GM18951 (cell line): ENCODE measurements around the gene TM9SF4.
A peak's percentile ranks its signal among the peaks of the same experiment; 100 is the strongest.

Experiments used
- POLR2A ChIP-seq: IDR thresholded peaks from 4 replicates; pipeline ENCODE4 v1.6.1; 2011; ENCODE audit warnings: mild to moderate bottlenecking; ENCODE audit not compliant: insufficient read length, insufficient read depth; ENCODE audit errors: extremely low read depth
- in situ Hi-C: fragments of 300-500 bp; cut with MboI; formaldehyde crosslinking; loops from one replicate; pipeline ENCODE4 v1.12.0; 2022; ENCODE audit warnings: low sequenced_read_pairs, mixed read lengths, inconsistent platforms; ENCODE audit not compliant: unreplicated experiment

TM9SF4 gene

DNA sequence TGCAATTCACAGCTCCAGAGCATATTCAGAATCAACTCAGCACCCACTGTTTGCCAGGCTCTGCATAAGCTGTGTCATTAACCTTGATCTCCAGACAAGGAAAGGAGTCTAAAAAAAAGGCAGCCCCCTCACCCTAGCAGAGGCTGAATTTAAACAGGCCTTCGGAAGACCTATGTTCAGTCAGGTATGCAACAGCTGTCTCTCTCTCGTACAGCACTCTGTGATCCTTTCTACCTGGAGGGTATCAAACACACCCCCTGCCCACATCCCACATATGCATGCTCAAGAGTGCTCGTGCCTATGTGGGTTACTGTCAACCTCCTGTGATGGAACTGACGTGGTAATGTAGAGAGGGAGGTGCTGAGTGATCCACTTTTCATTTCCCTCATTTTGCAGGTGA is 89.5 kb downstream of the TM9SF4 start:
- TF ChIP-seq POLR2A: no peak
- in situ Hi-C loops: no loop called here

- no peak for TF ChIP-seq POLR2A
- in situ Hi-C loops: no loop called here
These were observed 91.9 kb downstream of the TM9SF4 start for GRCh38 chr20:32201296-32201976.

GRCh38 chr20:32201977-32202363 is 92.5 kb downstream of the TM9SF4 start:
- no peak for TF ChIP-seq POLR2A
- in situ Hi-C loops: no loop called here

GRCh38 chr20:32203356-32204204 is 94.1 kb downstream of the TM9SF4 start:
- in situ Hi-C loops: no loop called here
- no peak for TF ChIP-seq POLR2A

DNA sequence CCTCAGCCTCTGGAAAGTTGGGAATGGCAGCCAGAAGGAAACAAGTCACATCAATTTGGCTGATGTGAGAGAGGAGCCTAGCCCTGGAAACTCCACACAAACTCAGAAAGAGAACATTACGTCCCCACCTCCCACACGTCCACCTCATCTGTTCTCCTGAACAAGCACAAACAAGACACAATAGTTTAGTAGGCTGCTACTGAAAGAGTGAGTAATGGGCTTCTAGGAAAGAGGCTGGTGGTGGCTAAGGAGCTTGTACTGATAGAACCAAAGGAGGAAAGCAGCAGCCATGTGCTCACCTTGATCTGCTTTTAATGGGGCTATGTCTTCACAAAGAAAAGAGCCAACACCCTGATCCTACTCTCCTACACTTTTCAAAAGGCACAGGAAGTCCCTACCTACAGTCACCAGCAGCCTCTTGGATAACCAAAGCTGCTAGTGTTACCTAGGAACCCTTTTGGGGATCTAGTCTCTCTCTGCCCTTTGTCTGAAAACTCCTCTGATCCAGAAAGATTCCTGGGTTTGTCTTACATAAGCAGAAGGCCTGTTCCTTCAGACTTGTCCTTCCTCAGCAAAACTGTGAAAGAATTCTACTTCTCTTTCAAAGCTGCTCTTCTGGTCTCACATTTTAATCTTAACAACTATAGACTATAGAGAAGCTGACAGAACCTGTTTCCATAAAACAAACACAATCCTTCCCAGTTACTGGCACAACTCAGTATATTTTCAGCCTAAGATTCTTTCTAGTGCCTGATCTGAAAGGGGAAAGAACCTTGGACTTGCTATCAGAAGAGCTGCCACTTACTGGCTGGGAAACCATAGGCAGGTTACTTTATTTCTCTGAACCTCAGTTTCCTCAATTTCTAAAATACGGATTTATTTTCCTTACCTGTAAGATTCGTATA is 94.9 kb downstream of the TM9SF4 start:
- in situ Hi-C loops: no loop called here
- TF ChIP-seq POLR2A: no peak

DNA sequence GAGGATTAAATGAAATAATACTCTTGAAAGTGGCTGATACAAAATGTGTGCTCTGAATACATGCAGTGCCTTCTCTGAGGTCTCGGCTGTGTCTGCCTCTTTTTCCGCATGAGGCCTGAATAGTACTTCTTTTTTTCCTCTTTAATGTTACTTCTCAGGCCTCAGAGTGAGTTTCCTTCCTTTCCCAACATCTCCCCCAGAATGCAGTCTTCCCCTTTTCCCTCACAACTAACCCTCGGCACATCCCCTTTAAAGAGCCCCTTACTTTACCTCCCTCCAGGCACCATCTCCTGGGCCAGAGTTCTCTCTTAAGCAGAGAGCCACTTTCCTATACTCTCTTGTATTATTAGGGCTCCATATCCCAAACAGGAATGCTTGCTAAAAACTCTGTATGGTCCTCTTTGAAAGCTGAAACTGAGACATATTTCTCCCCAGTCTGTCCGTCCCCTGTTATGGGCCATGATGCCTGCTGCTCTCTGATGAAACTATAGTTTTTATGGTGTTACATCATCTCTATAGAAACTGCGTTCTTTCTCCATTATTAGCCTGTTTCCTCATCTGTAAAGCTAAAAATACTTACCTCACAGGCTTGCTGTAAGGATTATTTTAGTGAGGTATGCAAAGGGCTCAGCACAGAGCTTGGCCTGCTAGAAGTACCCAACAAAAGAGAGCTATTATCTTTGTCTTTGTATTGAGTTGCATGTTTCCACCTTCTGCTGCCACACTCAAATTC is 95.8 kb downstream of the TM9SF4 start:
- TF ChIP-seq POLR2A: no peak

GRCh38 chr20:32205843-32206759 is 96.6 kb downstream of the TM9SF4 start:
- TF ChIP-seq POLR2A: no peak
- in situ Hi-C loops: no loop called here

More for the DNA sequence above, 95.8 kb downstream of the TM9SF4 start:
- in situ Hi-C loops: no loop called here

- no peak for TF ChIP-seq POLR2A
These were observed 97.5 kb downstream of the TM9SF4 start for GRCh38 chr20:32206760-32207625.

DNA sequence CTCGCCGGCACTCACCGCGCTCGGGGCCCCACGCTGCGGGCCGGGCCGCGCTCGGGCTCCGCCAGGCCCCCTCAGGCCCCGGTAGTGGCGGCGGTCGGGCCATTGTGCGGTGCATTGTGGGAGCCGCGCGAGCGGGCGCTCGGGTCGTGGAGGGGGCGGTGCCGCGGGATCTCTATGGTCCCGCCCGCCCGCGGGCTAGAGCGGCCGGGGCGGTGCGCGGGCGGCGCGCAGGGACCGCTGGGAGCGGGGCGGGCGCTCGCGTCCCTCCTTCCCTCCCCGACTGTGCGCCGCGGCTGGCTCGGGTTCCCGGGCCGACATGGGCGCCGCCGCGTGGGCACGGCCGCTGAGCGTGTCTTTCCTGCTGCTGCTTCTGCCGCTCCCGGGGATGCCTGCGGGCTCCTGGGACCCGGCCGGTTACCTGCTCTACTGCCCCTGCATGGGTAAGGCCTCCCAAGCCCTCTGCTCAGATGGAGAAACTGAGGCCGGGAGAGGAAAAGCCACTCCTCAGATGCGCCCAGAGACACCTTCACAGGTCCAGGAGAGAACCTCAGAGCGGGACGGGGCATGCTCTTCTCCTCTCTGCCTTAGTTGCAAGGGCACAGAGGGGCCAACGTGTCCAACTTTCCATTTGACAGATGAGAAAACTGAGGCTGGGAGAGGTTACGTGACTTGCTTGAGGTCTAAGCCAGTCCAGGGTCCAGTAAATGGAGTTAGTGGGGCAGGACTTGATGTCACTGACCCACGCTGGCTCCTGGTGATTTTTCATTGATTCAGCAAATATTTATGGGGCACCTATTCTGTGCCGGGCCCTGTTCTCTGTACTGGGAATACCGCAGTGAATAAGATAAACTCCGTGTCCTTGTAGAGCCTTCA is 98.3 kb downstream of the TM9SF4 start, which contains the start of the genes PLAGL2 and POFUT1:
TSS of gene PLAGL2 (minus strand) at position 118 of the 873 bp plus-strand sequence. CDS start 5,565 bp downstream, outside the sequence.
TSS of gene POFUT1 (plus strand) at position 255 of the 873 bp plus-strand sequence. CDS start at position 317, 62 bp downstream.
- in situ Hi-C loops: no loop called here
- TF ChIP-seq POLR2A: peak; percentile 90

More at GRCh38 chr20:32206760-32207625, 97.5 kb downstream of the TM9SF4 start:
- in situ Hi-C loops: no loop called here
